DND-41 (cell line): ENCODE measurements around the gene IQGAP1.

Experiments
- ATAC-seq: fragments of 200-7000 bp; cut with Tn5 transposase; 3 replicates; pipeline ENCODE4 v1.9.1; 2021; ENCODE audit warnings: low read depth; ENCODE audit not compliant: insufficient read depth
- DNase-seq: peaks from one replicate; pipeline ENCODE4 v3.0.0-alpha.2; 2020
- H2AFZ ChIP-seq: 2 replicates; pipeline ENCODE4 v1.6.0; 2012; ENCODE audit warnings: low read depth, low read length
- H3K27ac ChIP-seq: 2 replicates; pipeline ENCODE4 v1.5.1; 2012; ENCODE audit warnings: low read length, inconsistent platforms
- H3K27me3 ChIP-seq: fragments of 200-600 bp; sonication (generic); 2 replicates; pipeline ENCODE4 v1.6.0; 2012; ENCODE audit warnings: low read length, mild to moderate bottlenecking, inconsistent platforms; ENCODE audit not compliant: insufficient read depth, poor library complexity
- H3K36me3 ChIP-seq: 2 replicates; pipeline ENCODE4 v1.5.1; 2012; ENCODE audit warnings: low read length, inconsistent platforms; ENCODE audit not compliant: insufficient read depth
- H3K4me1 ChIP-seq: 2 replicates; pipeline ENCODE4 v1.5.1; 2012; ENCODE audit warnings: mild to moderate bottlenecking, low read length; ENCODE audit not compliant: insufficient read depth
- H3K4me2 ChIP-seq: 2 replicates; pipeline ENCODE4 v1.6.0; 2012; ENCODE audit warnings: mild to moderate bottlenecking, moderate library complexity, low read length, inconsistent platforms; ENCODE audit not compliant: insufficient read depth
- H3K4me3 ChIP-seq, 2 experiments: fragments of 200-600 bp in 1 of 2; shearing (Covaris generic) in 1 of 2; 2 replicates each; pipeline ENCODE4 v1.5.1; 2012 to 2016; ENCODE audit warnings: inconsistent platforms in 2 of 2, low read length in 2 of 2, mild to moderate bottlenecking in 2 of 2, low read depth in 1 of 2, moderate library complexity in 1 of 2
- H3K79me2 ChIP-seq: 2 replicates; pipeline ENCODE4 v1.6.0; 2012; ENCODE audit warnings: low read length, inconsistent platforms; ENCODE audit not compliant: insufficient read depth
- H3K9ac ChIP-seq: 2 replicates; pipeline ENCODE4 v1.6.0; 2012; ENCODE audit warnings: low read depth, mild to moderate bottlenecking, inconsistent platforms, low read length, moderate library complexity
- H3K9me3 ChIP-seq: 2 replicates; pipeline ENCODE4 v1.5.1; 2012; ENCODE audit warnings: low read length, moderate library complexity, mild to moderate bottlenecking, inconsistent platforms; ENCODE audit not compliant: insufficient read depth, severe bottlenecking
- H4K20me1 ChIP-seq: 2 replicates; pipeline ENCODE4 v1.6.0; 2012; ENCODE audit warnings: low read length; ENCODE audit not compliant: insufficient read depth
- CTCF ChIP-seq: IDR thresholded peaks from 2 replicates; pipeline ENCODE4 v1.5.1; 2012; ENCODE audit warnings: borderline replicate concordance, low read length, moderate library complexity, mild to moderate bottlenecking; ENCODE audit not compliant: poor library complexity, severe bottlenecking; ENCODE audit errors: extremely low read depth
- EZH2 ChIP-seq: IDR thresholded peaks from 3 replicates; pipeline ENCODE4 v1.6.1; 2012; ENCODE audit warnings: borderline replicate concordance, low read depth, mild to moderate bottlenecking, moderate library complexity, low read length, inconsistent platforms; ENCODE audit not compliant: severe bottlenecking

Gene IQGAP1

GRCh38 chr15:90483012-90483307 is 94.9 kb downstream of the IQGAP1 start:
- no peak for DNase-seq
- no peaks in the 10 kb centered on the region for H3K9me3 ChIP-seq
- no peak for TF ChIP-seq EZH2
- ATAC-seq: no peak
- no peak overlapping the region for H3K27ac ChIP-seq
- H3K4me3 ChIP-seq: no peak overlapping the region
- no peak overlapping the region for H3K9ac ChIP-seq
- peaks cover 84% of the 10 kb centered on the region for H3K36me3 ChIP-seq
- no peaks in the 10 kb centered on the region for H3K27me3 ChIP-seq
- H4K20me1 ChIP-seq: no peaks in the 10 kb centered on the region
- H3K79me2 ChIP-seq: no peaks in the 10 kb centered on the region
- H3K4me2 ChIP-seq: no peak overlapping the region
- H3K4me1 ChIP-seq: no peaks in the 10 kb centered on the region
- H2AFZ ChIP-seq: no peak overlapping the region

GRCh38 chr15:90483637-90484036 is 95.6 kb downstream of the IQGAP1 start:
- ATAC-seq (no peak), DNase-seq (no peak)
- Histone ChIP-seq H3K27ac (no peak overlapping the region), H4K20me1 (no peaks in the 10 kb centered on the region), H3K27me3 (no peaks in the 10 kb centered on the region), H2AFZ (no peak overlapping the region), H3K9ac (no peak overlapping the region), H3K9me3 (no peaks in the 10 kb centered on the region), H3K4me3 (no peak overlapping the region), H3K79me2 (no peaks in the 10 kb centered on the region), H3K4me2 (no peak overlapping the region), H3K36me3 (peaks cover 81% of the 10 kb centered on the region), H3K4me1 (no peaks in the 10 kb centered on the region)
- TF ChIP-seq EZH2: no peak
- TF ChIP-seq CTCF: no peak

GRCh38 chr15:90487186-90487585 is 99.1 kb downstream of the IQGAP1 start:
- H3K27me3 ChIP-seq: no peaks in the 10 kb centered on the region
- no peak overlapping the region for H2AFZ ChIP-seq
- TF ChIP-seq EZH2: no peak
- TF ChIP-seq CTCF: no peak
- H3K4me1 ChIP-seq: no peaks in the 10 kb centered on the region
- no peak for DNase-seq
- peaks cover 89% of the 10 kb centered on the region for H3K36me3 ChIP-seq
- H3K79me2 ChIP-seq: no peaks in the 10 kb centered on the region
- no peak overlapping the region for H3K9ac ChIP-seq
- no peaks in the 10 kb centered on the region for H4K20me1 ChIP-seq
- H3K4me3 ChIP-seq: no peak overlapping the region
- H3K27ac ChIP-seq: no peak overlapping the region
- ATAC-seq: no peak
- H3K9me3 ChIP-seq: no peaks in the 10 kb centered on the region
- no peak overlapping the region for H3K4me2 ChIP-seq

- TF ChIP-seq EZH2: no peak
- TF ChIP-seq CTCF: no peak
- H3K9ac ChIP-seq: no peak overlapping the region
- H3K4me3 ChIP-seq: no peak overlapping the region
- no peaks in the 10 kb centered on the region for H3K4me1 ChIP-seq
- no peaks in the 10 kb centered on the region for H4K20me1 ChIP-seq
- peaks cover 88% of the 10 kb centered on the region for H3K36me3 ChIP-seq
- no peaks in the 10 kb centered on the region for H3K79me2 ChIP-seq
- DNase-seq (no peak), ATAC-seq (no peak)
- H3K9me3 ChIP-seq: no peaks in the 10 kb centered on the region
- no peak overlapping the region for H3K4me2 ChIP-seq
- no peak overlapping the region for H3K27ac ChIP-seq
- no peak overlapping the region for H2AFZ ChIP-seq
- no peaks in the 10 kb centered on the region for H3K27me3 ChIP-seq
Measured at GRCh38 chr15:90489514-90489913, 101.5 kb downstream of the IQGAP1 start.
